H9 (cell line): ENCODE measurements around the gene DMD. TPM values are rescaled to one million over a fixed set of nuclear protein-coding genes. Genes with fewer than 3 reads are reported as not detected.

Source experiments
- DNase-seq: peaks from one replicate; pipeline ENCODE4 v3.0.0-alpha.2; 2017
- H2AFZ ChIP-seq: one replicate; pipeline ENCODE4 v1.6.1; 2013; ENCODE audit warnings: mild to moderate bottlenecking, low read length, control low read depth, moderate library complexity
- H2AK5ac ChIP-seq: 2 replicates; pipeline ENCODE4 v1.6.1; 2013; ENCODE audit warnings: low read length, control low read depth, mixed read lengths; ENCODE audit not compliant: insufficient read length
- H2BK120ac ChIP-seq: one replicate; pipeline ENCODE4 v1.6.1; 2013; ENCODE audit warnings: low read depth, mild to moderate bottlenecking, low read length, control low read depth, inconsistent platforms; ENCODE audit not compliant: poor library complexity, severe bottlenecking
- H2BK12ac ChIP-seq: 2 replicates; pipeline ENCODE4 v1.6.1; 2013; ENCODE audit warnings: low read length, control low read depth, mixed read lengths, low read depth; ENCODE audit not compliant: insufficient read length
- H2BK15ac ChIP-seq: 2 replicates; pipeline ENCODE4 v1.6.1; 2013; ENCODE audit warnings: low read depth, low read length, control low read depth
- H2BK20ac ChIP-seq: one replicate; pipeline ENCODE4 v1.6.1; 2013; ENCODE audit warnings: low read depth, mild to moderate bottlenecking, low read length, control low read depth, inconsistent platforms; ENCODE audit not compliant: poor library complexity, severe bottlenecking
- H2BK5ac ChIP-seq: 2 replicates; pipeline ENCODE4 v1.6.1; 2013; ENCODE audit warnings: low read length, control low read depth, mixed read lengths; ENCODE audit not compliant: insufficient read length
- H3K14ac ChIP-seq: 2 replicates; pipeline ENCODE4 v1.6.1; 2013; ENCODE audit warnings: low read length, control low read depth; ENCODE audit not compliant: insufficient read depth
- H3K18ac ChIP-seq: 2 replicates; pipeline ENCODE4 v1.6.1; 2013; ENCODE audit warnings: low read depth, mild to moderate bottlenecking, mixed read lengths, low read length, control low read depth; ENCODE audit not compliant: insufficient read length
- H3K23ac ChIP-seq: 2 replicates; pipeline ENCODE4 v1.6.1; 2013; ENCODE audit warnings: low read length, control low read depth, mixed read lengths, low read depth; ENCODE audit not compliant: insufficient read length
- H3K23me2 ChIP-seq: 2 replicates; pipeline ENCODE4 v1.6.1; 2013; ENCODE audit warnings: low read depth, mild to moderate bottlenecking, mixed read lengths, low read length, control low read depth; ENCODE audit not compliant: insufficient read length, poor library complexity, severe bottlenecking
- H3K27ac ChIP-seq: 2 replicates; pipeline ENCODE4 v1.5.1; 2013; ENCODE audit warnings: low read length, control low read depth, mixed read lengths, low read depth; ENCODE audit not compliant: insufficient read length
- H3K27me3 ChIP-seq: 2 replicates; pipeline ENCODE4 v1.6.1; 2013; ENCODE audit warnings: low read length, control low read depth, inconsistent platforms; ENCODE audit not compliant: insufficient read depth
- H3K4ac ChIP-seq: 2 replicates; pipeline ENCODE4 v1.6.1; 2013; ENCODE audit warnings: low read depth, mild to moderate bottlenecking, control low read depth, inconsistent platforms, low read length, moderate library complexity
- H3K4me1 ChIP-seq: 2 replicates; pipeline ENCODE4 v1.6.1; 2013; ENCODE audit warnings: low read length, control low read depth, inconsistent platforms; ENCODE audit not compliant: insufficient read depth
- H3K4me2 ChIP-seq: 2 replicates; pipeline ENCODE4 v1.6.1; 2013; ENCODE audit warnings: low read length, control low read depth, mixed read lengths; ENCODE audit not compliant: insufficient read length, insufficient read depth
- H3K56ac ChIP-seq: 2 replicates; pipeline ENCODE4 v1.6.1; 2013; ENCODE audit warnings: low read depth, mild to moderate bottlenecking, mixed read lengths, low read length, control low read depth; ENCODE audit not compliant: insufficient read length
- H3K79me1 ChIP-seq: 2 replicates; pipeline ENCODE4 v1.6.1; 2013; ENCODE audit warnings: low read depth, mild to moderate bottlenecking, moderate library complexity, low read length, control low read depth, inconsistent platforms; ENCODE audit not compliant: insufficient read depth, poor library complexity, severe bottlenecking
- H3K79me2 ChIP-seq: 2 replicates; pipeline ENCODE4 v1.6.1; 2013; ENCODE audit warnings: low read length, control low read depth, inconsistent platforms; ENCODE audit not compliant: insufficient read depth
- H3K9ac ChIP-seq: 2 replicates; pipeline ENCODE4 v1.6.1; 2013; ENCODE audit warnings: low read length, control low read depth, mixed read lengths; ENCODE audit not compliant: insufficient read length; ENCODE audit errors: extremely low read depth
- H3K9me3 ChIP-seq: one replicate; pipeline ENCODE4 v1.6.1; 2013; ENCODE audit warnings: low read depth, low read length, inconsistent platforms; ENCODE audit not compliant: control insufficient read depth
- H3T11ph ChIP-seq: one replicate; pipeline ENCODE4 v1.6.1; 2013; ENCODE audit warnings: mild to moderate bottlenecking, low read length, control low read depth, inconsistent platforms
- H4K20me1 ChIP-seq: one replicate; pipeline ENCODE4 v1.6.1; 2013; ENCODE audit not compliant: control insufficient read depth, insufficient read length, insufficient read depth
- H4K5ac ChIP-seq: 2 replicates; pipeline ENCODE4 v1.6.1; 2013; ENCODE audit warnings: low read depth, mild to moderate bottlenecking, mixed read lengths, low read length, control low read depth; ENCODE audit not compliant: insufficient read length
- H4K8ac ChIP-seq: replicated peaks from 2 replicates; pipeline ENCODE4 v1.6.1; 2013; ENCODE audit warnings: low read length, control low read depth, mixed read lengths, low read depth; ENCODE audit not compliant: insufficient read length
- H4K91ac ChIP-seq: 2 replicates; pipeline ENCODE4 v1.6.1; 2013; ENCODE audit warnings: low read depth, mild to moderate bottlenecking, moderate library complexity, mixed read lengths, low read length, control low read depth; ENCODE audit not compliant: insufficient read length
- H3K27ac Mint-ChIP-seq, 3 experiments: 2 replicates in 2 of 3; 3 replicates in 1 of 3; pipeline ENCODE4 v1.8.0; 2020 to 2021; ENCODE audit warnings: mixed read lengths in 3 of 3, mild to moderate bottlenecking in 1 of 3, moderate library complexity in 1 of 3
- H3K27me3 Mint-ChIP-seq: 2 replicates; pipeline ENCODE4 v1.8.0; 2021; ENCODE audit warnings: low read depth, mild to moderate bottlenecking, moderate library complexity, mixed read lengths
- H3K36me3 Mint-ChIP-seq, 3 experiments: 2 replicates in 2 of 3; 3 replicates in 1 of 3; pipeline ENCODE4 v1.8.0; 2020 to 2021; ENCODE audit warnings: low read depth in 3 of 3, mixed read lengths in 3 of 3; ENCODE audit not compliant: insufficient read depth in 1 of 3
- H3K4me1 Mint-ChIP-seq, 2 experiments: 2 replicates each; pipeline ENCODE4 v1.8.0; 2020; ENCODE audit warnings: mixed read lengths in 2 of 2
- H3K4me3 Mint-ChIP-seq, 2 experiments: 2 replicates in 1 of 2; 3 replicates in 1 of 2; pipeline ENCODE4 v1.8.0; 2020 to 2021; ENCODE audit warnings: mild to moderate bottlenecking in 2 of 2, mixed read lengths in 2 of 2, moderate library complexity in 1 of 2
- H3K9me3 Mint-ChIP-seq, 2 experiments: 2 replicates in 1 of 2; 3 replicates in 1 of 2; pipeline ENCODE4 v1.8.0; 2020; ENCODE audit warnings: mild to moderate bottlenecking in 2 of 2, mixed read lengths in 2 of 2, moderate library complexity in 1 of 2
- WGBS: extraction: QIAGEN DNeasy Blood & Tissue Kit; methylation state at CpG from one replicate; pipeline ENCODE4 v1.1.7; 2013; ENCODE audit warnings: missing lambda C conversion rate, low lambda C conversion rate, mixed read lengths; ENCODE audit not compliant: insufficient read length; ENCODE audit errors: extremely low coverage; 5-methylcytosine and 5-hydroxymethylcytosine counted together
- total RNA-seq: library from RNA; stranded (reverse); gene quantifications from 2 replicates; pipeline ENCODE4 v1.2.1, GENCODE V29; 2021
- TF ChIP-seq, protein P1 (sequence below): fragments of 200-600 bp; sonication (generic); conservative IDR thresholded peaks from 3 replicates; pipeline ENCODE4 v1.8.0; 2021; ENCODE audit warnings: antibody characterized with exemption, mild to moderate bottlenecking

The DMD gene
- total RNA-seq, 1 experiment from 2014 or later, result 3.8 TPM

DNA sequence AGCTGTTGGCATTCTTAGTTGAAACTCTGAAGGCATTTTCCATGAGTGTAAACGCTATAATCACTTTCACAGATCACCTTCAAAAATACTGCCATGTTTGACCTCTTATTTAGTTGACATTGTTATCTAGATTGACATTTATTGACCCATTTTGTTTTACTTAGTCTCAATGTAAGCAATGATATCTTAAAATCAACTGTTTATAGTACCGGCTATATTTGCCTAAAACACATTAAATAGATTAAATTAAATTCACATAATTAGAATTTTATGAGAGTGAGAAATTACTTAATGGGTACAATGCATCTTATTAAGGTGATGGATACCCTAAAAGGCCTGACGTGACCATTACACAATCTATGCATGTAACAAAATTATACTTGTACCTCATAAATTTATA, 1621.8 kb downstream of the DMD start:
- Mint-ChIP-seq H3K36me3 (peaks cover 0 to 1% (median 0%) of the 10 kb centered on the region in 3 experiments; a peak in 2 of 7 replicates), H3K9me3 (peaks cover 38 to 45% of the 10 kb centered on the region in 2 experiments), H3K27me3 (no peaks in the 10 kb centered on the region; the same call in 1 of the 2 replicates), H3K27ac (no peak overlapping the region), H3K4me1 (peaks cover 9% of the 10 kb centered on the region in 2 experiments), H3K4me3 (no peak overlapping the region)
- Histone ChIP-seq H3K27me3 (no peaks in the 10 kb centered on the region), H3K9ac (no peak overlapping the region), H3K23ac (no peak overlapping the region), H2BK12ac (no peak overlapping the region), H3K4me2 (no peak overlapping the region), H3K9me3 (no peaks in the 10 kb centered on the region), H2BK5ac (no peak overlapping the region), H3K18ac (no peak overlapping the region), H4K20me1 (no peaks in the 10 kb centered on the region), H3K23me2 (no peaks in the 10 kb centered on the region), H2AFZ (no peak overlapping the region), H2AK5ac (no peak overlapping the region), H2BK120ac (no peak overlapping the region), H3K4me1 (no peaks in the 10 kb centered on the region), H3K79me1 (no peaks in the 10 kb centered on the region), H4K8ac (no peak overlapping the region), H3K4ac (no peak overlapping the region), H4K91ac (no peak overlapping the region), H2BK15ac (no peak overlapping the region), H2BK20ac (no peak overlapping the region), H3K79me2 (no peaks in the 10 kb centered on the region), H4K5ac (no peak overlapping the region), H3K27ac (no peak overlapping the region), H3K56ac (no peak overlapping the region), H3T11ph (no peak overlapping the region), H3K14ac (no peak overlapping the region)
- DNase-seq, result no peak
- TF ChIP-seq, protein P1, sequence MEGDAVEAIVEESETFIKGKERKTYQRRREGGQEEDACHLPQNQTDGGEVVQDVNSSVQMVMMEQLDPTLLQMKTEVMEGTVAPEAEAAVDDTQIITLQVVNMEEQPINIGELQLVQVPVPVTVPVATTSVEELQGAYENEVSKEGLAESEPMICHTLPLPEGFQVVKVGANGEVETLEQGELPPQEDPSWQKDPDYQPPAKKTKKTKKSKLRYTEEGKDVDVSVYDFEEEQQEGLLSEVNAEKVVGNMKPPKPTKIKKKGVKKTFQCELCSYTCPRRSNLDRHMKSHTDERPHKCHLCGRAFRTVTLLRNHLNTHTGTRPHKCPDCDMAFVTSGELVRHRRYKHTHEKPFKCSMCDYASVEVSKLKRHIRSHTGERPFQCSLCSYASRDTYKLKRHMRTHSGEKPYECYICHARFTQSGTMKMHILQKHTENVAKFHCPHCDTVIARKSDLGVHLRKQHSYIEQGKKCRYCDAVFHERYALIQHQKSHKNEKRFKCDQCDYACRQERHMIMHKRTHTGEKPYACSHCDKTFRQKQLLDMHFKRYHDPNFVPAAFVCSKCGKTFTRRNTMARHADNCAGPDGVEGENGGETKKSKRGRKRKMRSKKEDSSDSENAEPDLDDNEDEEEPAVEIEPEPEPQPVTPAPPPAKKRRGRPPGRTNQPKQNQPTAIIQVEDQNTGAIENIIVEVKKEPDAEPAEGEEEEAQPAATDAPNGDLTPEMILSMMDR, result no peak
- no CpG with 5 or more reads among the region's 3 CpGs for WGBS
